ENCODE results near the gene C12orf42.

C12orf42 gene

GRCh38 chr12:103469719-103470118 lies 26.0 kb downstream of the C12orf42 start:
- no peak for TF ChIP-seq CTCF (IDR thresholded peaks at IDR 0.05; ENCODE audit: insufficient read depth, missing control alignments)
- FAIRE-seq (no peak), DNase-seq (ENCODE audit: insufficient read length, low spot score) (no peak)

- no peak for FAIRE-seq
- no peak for TF ChIP-seq CTCF (IDR thresholded peaks at IDR 0.05; ENCODE audit: insufficient read depth, missing control alignments)
- DNase-seq (ENCODE audit: insufficient read length, low spot score): no peak
Measured at GRCh38 chr12:103468837-103469236, 26.9 kb downstream of the C12orf42 start.

GRCh38 chr12:103462675-103463074 lies 33.1 kb downstream of the C12orf42 start:
- TF ChIP-seq CTCF (IDR thresholded peaks at IDR 0.05; ENCODE audit: insufficient read depth, missing control alignments): no peak
- no peak for DNase-seq (ENCODE audit: insufficient read length, low spot score)
- FAIRE-seq: no peak

GRCh38 chr12:103457471-103457870 lies 38.3 kb downstream of the C12orf42 start:
- no peak for TF ChIP-seq CTCF (IDR thresholded peaks at IDR 0.05; ENCODE audit: insufficient read depth, missing control alignments)
- DNase-seq (ENCODE audit: insufficient read length, low spot score) (no peak), FAIRE-seq (no peak)

- DNase-seq (ENCODE audit: insufficient read length, low spot score) (no peak), FAIRE-seq (no peak)
- no peak for TF ChIP-seq CTCF (IDR thresholded peaks at IDR 0.05; ENCODE audit: insufficient read depth, missing control alignments)
Measured at GRCh38 chr12:103456006-103456405, 39.8 kb downstream of the C12orf42 start.

- no peak for TF ChIP-seq CTCF (IDR thresholded peaks at IDR 0.05; ENCODE audit: insufficient read depth, missing control alignments)
- FAIRE-seq (no peak), DNase-seq (ENCODE audit: insufficient read length, low spot score) (no peak)
Measured at GRCh38 chr12:103455020-103455763, 40.6 kb downstream of the C12orf42 start.

- no peak for TF ChIP-seq CTCF (IDR thresholded peaks at IDR 0.05; ENCODE audit: insufficient read depth, missing control alignments)
- no peak for DNase-seq (ENCODE audit: insufficient read length, low spot score)
- no peak for FAIRE-seq
Measured at GRCh38 chr12:103444983-103445382, 50.8 kb downstream of the C12orf42 start.
